Measurements from ENCODE around the gene CCDC187. TPM values are rescaled to one million over a fixed set of nuclear protein-coding genes. Genes with fewer than 3 reads are reported as not detected.

Gene CCDC187
- total RNA-seq, 1 experiment from 2014 or later, result not detected

DNA sequence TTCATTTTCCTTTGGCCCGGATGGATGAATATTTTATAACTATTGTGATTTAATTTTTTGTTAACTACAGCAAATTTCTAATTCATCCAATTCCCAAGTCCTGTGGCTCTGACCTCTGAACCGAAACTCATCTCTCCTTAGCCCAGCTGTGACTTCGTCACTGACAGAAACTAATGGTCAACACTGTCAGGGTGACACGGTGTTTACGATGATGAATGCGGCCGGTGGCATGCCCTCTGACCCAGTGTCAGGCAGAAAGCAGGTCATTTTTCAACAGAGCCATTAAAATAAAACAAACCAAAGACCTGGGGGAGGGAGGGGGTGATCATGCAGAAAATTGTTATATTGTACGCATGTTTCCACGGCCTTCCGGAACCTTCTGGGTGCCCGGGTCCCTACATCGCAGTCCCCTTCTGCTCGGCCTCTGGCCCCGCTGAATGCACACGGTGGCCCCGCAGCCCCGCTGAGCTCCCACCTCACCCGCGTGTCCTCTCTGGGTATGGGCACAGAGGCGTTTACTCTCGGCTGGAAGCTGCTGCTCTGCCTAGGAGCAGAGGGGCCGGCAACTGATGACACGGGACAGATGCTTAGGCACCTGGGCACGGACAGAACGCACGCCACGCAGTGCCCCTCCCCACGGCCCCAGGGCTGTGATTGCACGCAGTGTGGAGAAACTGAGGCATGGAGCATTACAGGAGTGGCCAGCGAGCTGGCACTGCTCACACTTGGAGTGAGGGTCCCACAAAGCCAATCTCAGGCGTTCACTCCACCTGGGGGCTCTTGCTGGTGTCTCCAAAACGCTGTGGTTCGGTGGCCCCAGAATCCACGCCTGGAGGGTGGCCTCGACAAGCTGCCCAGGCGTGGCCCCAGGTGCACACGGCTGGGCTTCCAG is 8.1 kb downstream of the CCDC187 start:
- no peak for DNase-seq
- no peaks in the 10 kb centered on the region; the same call in 1 of the 2 replicates for H3K9me3 ChIP-seq (replicated peaks)
- H3K4me1 ChIP-seq, result peaks cover 8% of the 10 kb centered on the region; the same call in 1 of the 2 replicates
- no peak overlapping the region for H3K27ac ChIP-seq
- no peak overlapping the region for H3K4me3 ChIP-seq
- no peaks in the 10 kb centered on the region for H3K36me3 ChIP-seq
- peaks cover 63% of the 10 kb centered on the region for H3K27me3 ChIP-seq

DNA sequence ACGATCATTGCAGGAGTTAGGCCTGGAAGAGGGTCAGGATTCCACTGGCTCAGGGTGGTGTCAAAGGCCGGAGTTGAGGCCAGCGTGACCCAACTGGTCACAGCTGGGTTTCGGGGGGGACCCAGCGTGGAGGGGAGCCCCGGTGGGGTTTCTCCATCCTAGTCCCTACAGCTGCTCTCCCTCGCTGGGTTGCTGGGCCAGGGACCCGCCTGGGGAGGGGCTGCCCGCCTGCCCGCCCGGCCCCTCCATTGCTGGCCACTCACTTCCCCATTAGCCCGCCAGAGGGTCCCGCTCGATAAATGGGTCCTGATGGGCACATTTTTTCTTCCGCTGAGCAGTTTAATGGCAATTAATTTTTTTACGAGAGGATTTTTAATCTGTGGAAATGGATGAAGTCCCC is 8.8 kb downstream of the CCDC187 start:
- no peak overlapping the region for H3K27ac ChIP-seq
- H3K27me3 ChIP-seq, result peaks cover 65% of the 10 kb centered on the region
- no peaks in the 10 kb centered on the region for H3K36me3 ChIP-seq
- no peak for DNase-seq
- no peaks in the 10 kb centered on the region; the same call in 1 of the 2 replicates for H3K9me3 ChIP-seq (replicated peaks)
- H3K4me1 ChIP-seq, result peaks cover 8% of the 10 kb centered on the region; the same call in 1 of the 2 replicates
- no peak overlapping the region for H3K4me3 ChIP-seq

DNA sequence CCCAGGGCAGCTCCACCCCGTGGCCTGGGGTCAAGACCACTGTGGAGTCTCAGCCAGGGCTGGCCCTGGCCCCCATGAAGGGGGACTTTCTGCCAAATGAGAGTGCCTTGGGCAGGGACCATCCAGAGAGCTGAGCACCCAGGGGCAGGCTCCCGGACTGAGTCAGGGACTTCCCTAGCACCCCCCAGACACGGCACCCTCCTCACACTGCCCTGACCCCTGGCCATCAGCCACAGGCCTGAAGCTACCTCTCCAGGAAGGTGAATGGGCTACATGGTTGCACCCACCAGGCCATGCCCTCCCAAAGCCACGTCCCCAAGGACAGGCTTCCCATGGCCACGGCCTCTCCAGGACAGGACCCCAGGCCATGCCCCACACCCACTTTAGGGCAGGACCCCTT is 9.5 kb downstream of the CCDC187 start:
- peaks cover 61% of the 10 kb centered on the region for H3K27me3 ChIP-seq
- no peak for DNase-seq
- H3K4me1 ChIP-seq, result peaks cover 8% of the 10 kb centered on the region; the same call in 1 of the 2 replicates
- H3K36me3 ChIP-seq, result no peaks in the 10 kb centered on the region
- H3K4me3 ChIP-seq, result no peak overlapping the region
- H3K27ac ChIP-seq, result no peak overlapping the region
- no peaks in the 10 kb centered on the region; the same call in 1 of the 2 replicates for H3K9me3 ChIP-seq (replicated peaks)

DNA sequence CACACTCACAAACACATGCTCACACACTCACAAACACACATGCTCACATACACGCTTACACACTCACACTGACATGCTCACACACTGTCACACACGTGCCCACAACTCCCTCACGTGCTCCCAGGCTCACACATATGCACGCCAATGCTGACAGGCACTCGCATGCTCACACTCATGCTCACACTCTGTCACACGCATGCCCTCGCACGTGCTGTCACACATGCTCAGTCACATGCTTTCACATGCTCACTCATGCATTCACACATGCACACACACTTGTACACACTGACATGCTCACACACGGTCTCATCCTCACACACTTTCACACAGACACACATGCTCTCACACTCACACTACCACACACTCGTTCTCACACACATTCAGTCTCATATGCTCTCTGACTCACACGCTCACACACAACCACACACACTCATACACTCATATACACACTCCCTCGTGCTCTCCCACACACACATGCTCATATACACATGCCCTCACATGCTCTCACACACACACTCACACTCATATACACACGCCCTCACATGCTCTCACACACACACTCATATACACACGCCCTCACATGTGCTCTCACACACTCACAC is 10.3 kb downstream of the CCDC187 start:
- H3K9me3 ChIP-seq (replicated peaks), result no peaks in the 10 kb centered on the region; the same call in 1 of the 2 replicates

DNA sequence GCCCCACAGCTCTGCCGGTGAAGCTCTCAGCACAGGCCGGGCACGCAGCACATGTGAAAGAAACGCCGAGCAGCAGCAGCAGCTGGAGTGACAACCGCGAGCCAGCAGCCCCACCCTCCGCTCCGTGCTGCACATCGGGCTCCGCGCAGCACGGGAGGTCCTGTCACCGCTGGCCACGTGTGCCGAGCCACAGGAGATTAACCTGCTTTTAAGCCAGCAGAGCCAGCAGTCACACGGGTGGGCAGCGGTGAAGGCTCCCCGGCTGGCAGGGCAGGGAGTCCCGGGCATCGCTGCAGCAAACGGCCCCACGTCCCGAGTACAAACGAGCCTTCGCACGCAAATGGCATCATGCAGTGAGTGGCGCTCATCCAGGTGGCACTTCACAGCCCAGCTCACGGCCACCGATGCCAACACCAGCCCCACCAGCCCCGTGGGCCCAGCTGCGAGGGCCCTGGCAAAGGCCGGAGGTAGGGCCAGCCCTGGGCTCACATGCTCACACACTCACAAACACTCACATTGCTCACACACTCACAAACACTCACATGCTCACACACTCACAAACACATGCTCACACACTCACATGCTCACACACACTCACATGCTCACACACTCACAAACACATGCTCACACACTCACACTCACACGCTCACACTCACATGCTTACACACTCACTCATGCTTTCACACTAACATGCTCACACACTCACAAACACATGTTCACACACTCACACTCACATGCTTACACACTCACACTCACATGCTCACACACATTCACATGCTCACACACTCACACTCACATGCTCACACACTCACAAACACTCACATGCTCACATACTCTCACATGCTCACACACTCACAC is 11.1 kb downstream of the CCDC187 start:
- peaks cover 56% of the 10 kb centered on the region for H3K27me3 ChIP-seq
- H3K27ac ChIP-seq, result no peak overlapping the region
- H3K9me3 ChIP-seq (replicated peaks), result no peaks in the 10 kb centered on the region; the same call in 1 of the 2 replicates
- no peak overlapping the region for H3K4me3 ChIP-seq
- H3K4me1 ChIP-seq, result peaks cover 8% of the 10 kb centered on the region; the same call in 1 of the 2 replicates
- peak; percentile 59 to 69 for DNase-seq
- H3K36me3 ChIP-seq, result no peaks in the 10 kb centered on the region

More for the DNA sequence above, 10.3 kb downstream of the CCDC187 start:
- peaks cover 8% of the 10 kb centered on the region; the same call in 1 of the 2 replicates for H3K4me1 ChIP-seq
- H3K27ac ChIP-seq, result no peak overlapping the region
- DNase-seq, result no peak
- H3K36me3 ChIP-seq, result no peaks in the 10 kb centered on the region
- peaks cover 58% of the 10 kb centered on the region for H3K27me3 ChIP-seq
- no peak overlapping the region for H3K4me3 ChIP-seq

DNA sequence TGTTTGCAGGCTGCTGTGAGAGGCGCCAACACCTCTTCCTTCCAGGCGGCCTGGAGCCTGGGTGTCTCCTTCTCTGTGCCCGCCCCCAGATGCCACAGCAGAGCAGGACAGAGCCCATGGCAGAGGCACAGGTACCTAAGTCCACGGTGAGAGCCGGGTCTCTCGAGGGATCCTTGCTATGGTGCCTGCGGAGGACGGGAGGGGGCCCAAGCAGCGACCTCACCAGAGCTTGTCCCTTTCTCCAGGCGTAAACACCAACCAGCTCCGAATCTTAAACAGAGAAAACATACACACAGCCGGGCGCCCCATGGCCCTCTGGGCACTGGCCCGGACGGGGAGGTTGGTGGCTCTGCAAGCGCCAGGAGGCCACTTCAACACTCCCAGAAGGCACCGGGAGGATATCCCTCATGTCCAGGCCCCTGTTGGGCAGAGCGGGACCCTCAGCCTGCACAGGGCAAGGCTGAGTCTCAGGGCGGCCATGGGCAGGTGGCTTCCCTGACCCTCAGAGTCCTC is 11.8 kb downstream of the CCDC187 start:
- no peak overlapping the region for H3K27ac ChIP-seq
- peaks cover 57% of the 10 kb centered on the region for H3K27me3 ChIP-seq
- no peaks in the 10 kb centered on the region for H3K36me3 ChIP-seq
- no peaks in the 10 kb centered on the region; the same call in 1 of the 2 replicates for H3K9me3 ChIP-seq (replicated peaks)
- peaks cover 8% of the 10 kb centered on the region; the same call in 1 of the 2 replicates for H3K4me1 ChIP-seq
- H3K4me3 ChIP-seq, result no peak overlapping the region
- no peak for DNase-seq

DNA sequence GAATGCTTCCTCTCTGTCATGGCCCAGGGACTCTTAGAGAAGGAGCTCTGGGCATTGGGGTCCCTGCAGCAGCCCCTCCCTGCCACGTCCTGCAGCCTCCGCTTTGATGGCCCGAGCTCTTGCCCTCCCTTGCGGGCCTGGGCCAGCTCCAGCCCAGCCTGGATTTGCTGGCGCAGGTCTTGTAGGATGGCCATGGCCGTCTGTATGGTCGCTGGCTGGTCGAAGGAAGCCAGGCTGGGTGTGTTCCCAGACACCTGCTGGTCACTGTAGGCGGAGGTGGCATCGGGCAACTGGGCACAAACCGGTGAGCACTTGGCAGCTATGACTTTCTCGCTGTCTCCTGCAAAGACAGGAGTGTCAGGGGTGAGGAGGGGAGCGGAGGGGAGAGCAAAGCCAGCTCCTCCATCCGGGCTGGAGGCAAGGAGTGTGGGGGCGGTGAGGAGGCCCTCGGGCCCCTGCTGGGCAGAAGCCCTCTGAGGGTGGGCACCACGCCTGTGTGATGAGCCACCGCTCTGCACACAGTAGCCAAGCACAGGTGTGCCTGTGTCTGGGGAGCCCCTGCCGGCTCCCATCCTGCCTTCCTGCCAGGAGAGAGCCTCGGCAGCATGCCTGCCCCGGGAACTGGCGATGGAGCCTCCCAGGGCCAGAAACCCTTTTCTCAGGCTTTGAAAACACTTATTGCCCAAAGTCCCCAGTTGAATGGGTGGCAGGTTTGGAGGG is 12.4 kb downstream of the CCDC187 start:
- Histone ChIP-seq H3K4me1 (peaks cover 8% of the 10 kb centered on the region; the same call in 1 of the 2 replicates), H3K9me3 (replicated peaks) (no peaks in the 10 kb centered on the region; the same call in 1 of the 2 replicates), H3K27me3 (peaks cover 56% of the 10 kb centered on the region), H3K4me3 (no peak overlapping the region), H3K36me3 (no peaks in the 10 kb centered on the region), H3K27ac (no peak overlapping the region)
- no peak for DNase-seq

DNA sequence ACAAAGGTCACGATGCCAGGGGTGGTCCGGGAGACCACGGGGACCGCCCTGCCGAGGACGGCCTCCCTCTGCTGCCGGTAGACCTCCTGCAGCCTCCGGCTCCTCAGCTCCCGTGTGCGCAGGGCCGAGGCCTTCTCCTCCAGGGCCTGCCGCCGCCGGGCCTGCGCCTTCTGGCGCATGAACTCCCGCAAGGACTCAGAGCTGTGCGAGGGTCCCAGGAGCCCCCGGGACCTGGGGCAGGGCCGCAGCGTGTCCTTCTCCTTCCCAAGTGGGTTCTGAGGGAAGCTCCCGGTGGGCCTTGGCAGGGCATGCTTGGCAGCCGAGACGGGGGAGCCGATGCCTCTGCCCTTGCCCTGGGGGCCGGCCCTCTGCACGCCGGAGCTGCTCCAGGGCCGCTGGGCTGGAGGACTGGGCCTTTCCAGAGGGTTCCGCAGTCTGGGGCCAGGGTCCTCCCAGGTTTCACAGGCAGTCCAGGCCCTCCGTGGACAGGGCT is 13.3 kb downstream of the CCDC187 start:
- Histone ChIP-seq H3K9me3 (replicated peaks) (no peaks in the 10 kb centered on the region; the same call in 1 of the 2 replicates), H3K27ac (no peak overlapping the region), H3K4me3 (no peak overlapping the region), H3K36me3 (no peaks in the 10 kb centered on the region), H3K4me1 (peaks cover 8% of the 10 kb centered on the region; the same call in 1 of the 2 replicates), H3K27me3 (peaks cover 53% of the 10 kb centered on the region)
- DNase-seq, result no peak

DNA sequence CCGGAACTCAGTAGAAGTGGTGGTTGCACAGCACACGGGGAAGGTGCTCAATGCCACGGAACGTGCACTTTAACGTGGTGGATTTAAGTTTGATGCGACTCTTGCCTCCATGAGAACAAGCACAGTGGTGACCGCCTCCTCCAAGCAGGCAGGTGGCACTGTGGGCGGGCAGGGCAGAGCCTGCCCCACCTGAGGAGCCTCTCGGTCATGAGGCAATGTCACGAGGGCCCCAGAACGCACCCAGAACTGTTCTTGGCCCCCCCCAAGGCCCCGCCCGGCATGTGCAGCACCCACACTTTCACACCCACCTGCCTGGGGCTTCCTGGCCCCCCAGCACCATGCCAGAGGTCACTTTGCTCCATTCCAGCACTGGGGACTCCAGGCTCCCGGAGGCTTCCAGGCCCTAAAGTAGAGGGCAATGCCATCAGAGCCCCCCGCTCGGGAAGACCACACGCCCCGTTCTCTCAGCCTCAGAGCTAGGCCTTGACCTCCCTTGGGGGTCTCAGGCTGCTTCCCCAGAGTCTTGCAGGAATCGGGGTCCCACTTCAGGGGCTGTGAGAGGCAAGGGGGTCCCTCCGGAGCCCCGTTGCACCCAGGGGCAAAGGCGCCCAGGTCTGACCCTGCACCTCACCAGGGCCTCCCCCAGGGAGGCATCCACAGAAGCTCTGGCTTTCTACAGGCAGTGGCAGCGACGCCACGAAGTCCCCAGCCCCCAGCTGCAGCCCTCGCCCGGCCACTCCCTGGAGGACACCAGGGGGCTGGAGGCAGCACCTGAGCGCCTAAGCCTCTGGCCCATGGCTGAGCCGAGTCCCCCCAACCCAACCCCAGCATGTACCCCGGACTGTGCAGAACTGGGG is 14.0 kb downstream of the CCDC187 start:
- no peak overlapping the region for H3K4me3 ChIP-seq
- no peak overlapping the region for H3K27ac ChIP-seq
- peaks cover 50% of the 10 kb centered on the region for H3K27me3 ChIP-seq
- H3K36me3 ChIP-seq, result no peaks in the 10 kb centered on the region
- H3K4me1 ChIP-seq, result peaks cover 8% of the 10 kb centered on the region; the same call in 1 of the 2 replicates
- no peaks in the 10 kb centered on the region; the same call in 1 of the 2 replicates for H3K9me3 ChIP-seq (replicated peaks)
- no peak for DNase-seq

DNA sequence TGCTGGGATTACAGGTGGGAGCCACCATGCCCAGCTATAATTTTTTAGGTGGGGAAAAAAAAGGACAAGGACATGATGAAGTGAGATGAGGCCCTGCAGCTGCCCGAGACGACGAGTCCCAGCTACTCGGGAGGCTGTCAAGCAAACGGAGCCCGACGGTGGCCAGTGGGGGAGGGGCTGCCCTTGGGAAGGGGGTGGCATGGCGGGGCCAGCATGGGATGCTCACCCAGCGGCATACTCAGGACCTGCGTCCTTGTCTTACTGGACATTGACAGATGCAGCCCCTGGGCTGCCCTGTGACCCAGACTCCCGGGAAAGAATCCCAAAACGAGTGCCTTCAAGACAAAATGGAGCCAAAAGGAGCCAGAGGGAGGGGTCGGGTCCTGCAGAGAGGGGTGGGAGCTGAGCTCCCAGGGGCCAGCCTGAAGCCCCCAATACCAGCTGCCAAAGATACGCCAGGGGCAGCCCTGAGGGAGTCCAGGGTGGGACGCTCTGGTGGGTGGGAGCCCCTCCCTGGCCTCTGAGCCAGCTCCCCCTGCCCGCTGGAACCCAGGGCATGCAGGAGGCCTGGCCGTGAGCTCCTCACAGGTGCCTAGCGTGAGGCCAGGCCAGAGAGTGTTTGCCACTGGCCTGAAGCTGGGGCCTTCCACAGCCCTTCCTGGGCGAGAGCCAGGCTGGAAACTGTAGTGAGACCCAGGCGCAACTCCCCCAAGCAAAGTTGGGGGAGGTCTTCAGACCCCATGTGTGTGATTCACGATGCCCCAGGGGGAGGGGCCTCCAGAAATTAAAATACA is 15.7 kb downstream of the CCDC187 start:
- H3K27me3 ChIP-seq, result peaks cover 56% of the 10 kb centered on the region
- peaks cover 8% of the 10 kb centered on the region; the same call in 1 of the 2 replicates for H3K4me1 ChIP-seq
- no peak for DNase-seq
- no peaks in the 10 kb centered on the region for H3K36me3 ChIP-seq
- no peak overlapping the region for H3K27ac ChIP-seq
- no peak overlapping the region for H3K4me3 ChIP-seq
- H3K9me3 ChIP-seq (replicated peaks), result no peaks in the 10 kb centered on the region

DNA sequence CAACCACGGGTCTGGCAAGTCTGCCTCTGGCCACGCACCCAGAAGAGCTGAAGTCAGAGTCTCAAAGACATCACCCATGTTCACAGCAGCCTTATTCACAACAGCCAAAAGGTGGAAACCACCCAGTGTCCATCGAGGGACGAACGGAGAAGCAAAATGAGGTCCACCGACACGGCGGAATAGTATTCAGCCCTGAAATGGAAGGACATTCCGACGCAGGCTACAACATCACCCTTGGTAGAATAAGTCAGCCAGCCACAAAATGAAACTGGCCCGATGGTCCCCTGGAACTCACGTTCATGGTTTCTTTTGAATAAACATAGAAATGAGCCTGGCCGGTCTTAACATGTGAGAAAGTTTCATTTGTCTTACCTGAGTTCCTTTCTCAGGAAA is 16.9 kb downstream of the CCDC187 start:
- no peak overlapping the region for H3K27ac ChIP-seq
- H3K27me3 ChIP-seq, result peaks cover 54% of the 10 kb centered on the region
- H3K9me3 ChIP-seq (replicated peaks), result no peaks in the 10 kb centered on the region
- no peaks in the 10 kb centered on the region for H3K36me3 ChIP-seq
- no peak for DNase-seq
- no peak overlapping the region for H3K4me3 ChIP-seq
- H3K4me1 ChIP-seq, result peaks cover under 1% of the 10 kb centered on the region; the same call in 1 of the 2 replicates

DNA sequence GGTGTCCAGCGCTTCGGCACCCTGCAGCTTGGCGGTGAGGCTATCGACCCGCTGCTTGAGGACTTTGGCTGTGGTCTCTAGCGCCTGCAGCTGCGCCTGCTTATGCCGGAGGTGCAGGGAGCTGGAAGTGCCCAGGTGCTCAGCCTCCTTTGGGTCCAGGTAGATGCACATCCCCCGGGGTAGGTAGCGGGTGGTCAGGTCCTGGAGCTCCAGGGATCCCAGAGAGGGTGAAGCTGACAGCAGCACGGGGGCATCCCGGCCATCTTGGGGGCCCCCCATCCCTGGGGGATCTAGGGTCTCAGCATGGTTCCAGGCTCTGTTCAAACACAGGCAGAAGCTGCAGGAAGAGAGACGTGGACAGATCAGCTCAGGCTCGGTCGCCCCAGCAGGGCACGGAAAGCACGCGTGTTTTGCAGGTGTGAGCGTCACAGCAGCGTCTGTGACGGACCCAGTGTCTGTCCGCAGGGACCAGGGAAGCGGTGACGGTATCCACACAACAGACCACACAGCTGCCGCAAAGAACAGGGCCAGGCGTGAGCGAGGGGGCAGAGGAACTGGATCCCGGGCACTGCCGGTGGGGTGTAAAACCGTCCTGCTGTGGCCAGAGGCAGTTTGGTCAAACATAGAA is 17.4 kb downstream of the CCDC187 start:
- H3K27me3 ChIP-seq, result peaks cover 48% of the 10 kb centered on the region
- H3K36me3 ChIP-seq, result no peaks in the 10 kb centered on the region
- H3K4me3 ChIP-seq, result no peak overlapping the region
- no peak overlapping the region for H3K27ac ChIP-seq
- no peaks in the 10 kb centered on the region for H3K4me1 ChIP-seq
- no peak for DNase-seq
- H3K9me3 ChIP-seq (replicated peaks), result no peaks in the 10 kb centered on the region
